ENCODE data around the gene SOBP.

GRCh38 chr6:107601406-107601805 is 111.5 kb downstream of the SOBP start:
- no peak for TF ChIP-seq EZH2 (IDR thresholded peaks at IDR 0.05; ENCODE audit: borderline replicate concordance, low read depth, low read length, severe bottlenecking)
- TF ChIP-seq CTCF (IDR thresholded peaks at IDR 0.05; ENCODE audit: borderline replicate concordance, extremely low read depth, low read length, poor library complexity, severe bottlenecking), result no peak
